Measurements from ENCODE around the gene MATR3. TPM values are rescaled to one million over a fixed set of nuclear protein-coding genes. Genes with fewer than 3 reads are reported as not detected.

The MATR3 gene
- total RNA-seq, 4 donors from 2014 or later = 164 to 234 (median 220) TPM

DNA sequence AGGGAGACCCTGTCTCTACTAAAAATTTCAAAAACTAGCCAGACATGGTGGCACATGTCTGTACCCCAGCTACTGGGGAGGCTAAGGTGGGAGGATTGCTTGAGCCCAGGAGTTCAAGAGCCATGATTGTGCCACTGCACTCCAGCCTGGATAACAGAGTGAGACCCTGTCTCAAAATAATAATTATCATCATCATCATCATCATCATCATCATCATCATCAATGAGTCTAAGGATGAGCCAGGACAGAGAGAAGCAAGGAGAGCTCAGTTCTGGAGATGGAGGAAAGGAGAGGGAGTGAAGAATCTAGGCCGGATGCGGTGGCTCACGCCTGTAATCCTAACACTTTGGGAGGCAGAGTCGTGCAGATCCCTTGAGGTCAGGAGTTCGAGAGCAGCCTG, 36.7 kb upstream of the MATR3 start:
- WGBS = 93% methylated on average over 5 of the region's 5 CpGs
- TF ChIP-seq POLR2AphosphoS5 (IDR thresholded peaks at IDR 0.05) = no peak
- no peak for TF ChIP-seq POLR2A (IDR thresholded peaks at IDR 0.05; ENCODE audit: low read depth)
- no peak for TF ChIP-seq EP300 (IDR thresholded peaks at IDR 0.05)
- TF ChIP-seq, protein P1, sequence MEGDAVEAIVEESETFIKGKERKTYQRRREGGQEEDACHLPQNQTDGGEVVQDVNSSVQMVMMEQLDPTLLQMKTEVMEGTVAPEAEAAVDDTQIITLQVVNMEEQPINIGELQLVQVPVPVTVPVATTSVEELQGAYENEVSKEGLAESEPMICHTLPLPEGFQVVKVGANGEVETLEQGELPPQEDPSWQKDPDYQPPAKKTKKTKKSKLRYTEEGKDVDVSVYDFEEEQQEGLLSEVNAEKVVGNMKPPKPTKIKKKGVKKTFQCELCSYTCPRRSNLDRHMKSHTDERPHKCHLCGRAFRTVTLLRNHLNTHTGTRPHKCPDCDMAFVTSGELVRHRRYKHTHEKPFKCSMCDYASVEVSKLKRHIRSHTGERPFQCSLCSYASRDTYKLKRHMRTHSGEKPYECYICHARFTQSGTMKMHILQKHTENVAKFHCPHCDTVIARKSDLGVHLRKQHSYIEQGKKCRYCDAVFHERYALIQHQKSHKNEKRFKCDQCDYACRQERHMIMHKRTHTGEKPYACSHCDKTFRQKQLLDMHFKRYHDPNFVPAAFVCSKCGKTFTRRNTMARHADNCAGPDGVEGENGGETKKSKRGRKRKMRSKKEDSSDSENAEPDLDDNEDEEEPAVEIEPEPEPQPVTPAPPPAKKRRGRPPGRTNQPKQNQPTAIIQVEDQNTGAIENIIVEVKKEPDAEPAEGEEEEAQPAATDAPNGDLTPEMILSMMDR (IDR thresholded peaks at IDR 0.05) = no peak
- no peaks in the 10 kb centered on the region for H3K9me3 ChIP-seq
- intact Hi-C loops (cut with DNase I) = no loop called here
- no peak overlapping the region for H3K4me3 ChIP-seq
- H3K27ac ChIP-seq (replicated peaks in 1 of 4) = no peak overlapping the region
- peaks cover 0 to 5% (median under 1%) of the 10 kb centered on the region in 4 donors for H3K4me1 ChIP-seq
- H3K27me3 ChIP-seq = no peaks in the 10 kb centered on the region
- DNase-seq (ENCODE audit: extremely low spot score) = no peak
- no peaks in the 10 kb centered on the region for H3K36me3 ChIP-seq

DNA sequence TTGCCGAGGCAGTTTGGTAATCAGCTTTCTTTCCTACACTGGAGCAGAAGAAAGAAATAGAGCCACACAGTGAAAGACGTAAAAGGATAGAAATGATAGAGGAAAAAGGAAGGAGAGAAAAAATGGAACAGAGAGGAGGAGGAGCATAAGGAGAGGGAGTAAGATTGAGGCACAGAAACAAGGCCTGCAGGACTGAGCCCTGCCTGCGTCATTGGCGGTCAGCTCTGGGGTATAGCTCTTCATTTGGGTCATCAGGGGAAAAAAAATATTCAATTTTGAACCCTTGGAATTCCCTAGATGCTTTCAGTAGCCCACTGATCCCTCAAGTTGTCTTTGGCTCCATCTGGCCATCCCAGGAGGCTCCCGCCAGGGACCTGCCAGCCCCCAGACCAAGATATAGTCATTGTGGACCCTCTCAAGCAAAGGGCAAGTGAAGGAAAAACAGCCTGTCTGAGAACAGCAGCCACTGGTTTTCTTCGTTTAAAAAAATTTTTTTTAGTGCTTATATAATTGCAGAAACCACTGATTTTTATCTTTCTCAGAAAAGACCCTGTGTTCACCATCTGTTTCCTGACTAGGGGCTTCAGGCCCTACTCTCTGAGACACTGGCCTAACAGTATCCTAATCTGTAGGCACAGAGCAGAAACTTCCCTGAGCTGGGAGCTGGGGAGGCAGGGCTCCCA, 31.3 kb upstream of the MATR3 start:
- H3K4me1 ChIP-seq = peaks cover 10 to 15% (median 12%) of the 10 kb centered on the region in 4 donors
- H3K4me3 ChIP-seq = no peak overlapping the region
- no peak for DNase-seq (ENCODE audit: extremely low spot score)
- no peaks in the 10 kb centered on the region for H3K27me3 ChIP-seq
- TF ChIP-seq POLR2A (IDR thresholded peaks at IDR 0.05; ENCODE audit: low read depth) = no peak
- no peak for TF ChIP-seq POLR2AphosphoS5 (IDR thresholded peaks at IDR 0.05)
- no peak for TF ChIP-seq EP300 (IDR thresholded peaks at IDR 0.05)
- TF ChIP-seq, protein P1 (IDR thresholded peaks at IDR 0.05) = no peak
- 58% methylated on average over 6 of the region's 6 CpGs for WGBS
- no peaks in the 10 kb centered on the region for H3K9me3 ChIP-seq
- H3K36me3 ChIP-seq = no peaks in the 10 kb centered on the region
- H3K27ac ChIP-seq (replicated peaks in 1 of 4) = peak overlapping the region in 3 of 4 donors; percentile 31 to 64 (median 50)
- intact Hi-C loops (cut with DNase I) = loop anchor here (1.0 to 5.0 kb wide), 4 partner anchors 171 to 685 kb away; partner anchors contain the start of gene HSPA9

DNA sequence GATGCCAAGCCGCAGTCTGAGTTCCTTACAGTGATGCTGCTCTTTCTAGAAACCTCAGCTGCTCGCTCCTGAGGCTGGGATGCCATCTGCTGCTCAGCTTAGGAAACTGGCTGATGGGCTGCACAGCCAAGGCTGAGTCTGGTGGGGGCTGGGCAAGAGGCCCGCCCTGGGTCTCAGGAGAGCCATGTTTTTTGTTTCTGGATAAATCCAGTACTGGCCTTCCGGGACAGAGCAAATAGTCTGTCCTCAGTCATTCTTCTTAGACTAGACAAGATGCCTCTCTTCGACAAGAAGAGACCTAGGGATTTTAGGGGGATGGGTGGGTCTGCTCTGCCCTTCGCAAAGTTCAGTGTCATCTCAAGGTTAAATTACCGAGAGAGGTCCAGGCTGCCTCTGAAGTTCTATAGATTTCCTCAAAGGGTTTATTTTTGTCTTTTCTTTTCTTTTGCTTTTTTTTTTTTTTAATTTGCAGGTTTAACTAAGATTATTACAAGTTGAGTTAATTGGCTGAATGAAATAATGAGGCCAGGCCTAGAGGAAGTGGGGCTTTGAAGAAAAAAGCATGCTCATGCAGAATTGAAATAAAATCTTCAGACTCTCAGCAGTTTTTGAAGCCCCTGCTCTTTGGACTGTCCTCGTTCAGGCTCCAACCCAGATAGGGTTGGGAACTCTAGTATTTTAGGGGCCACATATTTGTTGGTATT, 30.6 kb upstream of the MATR3 start:
- intact Hi-C loops (cut with DNase I) = loop anchor here (1.0 to 5.0 kb wide), 4 partner anchors 172 to 686 kb away; partner anchors contain the start of gene HSPA9
- WGBS = 40% methylated on average over 7 of the region's 8 CpGs
- no peaks in the 10 kb centered on the region for H3K36me3 ChIP-seq
- DNase-seq (ENCODE audit: extremely low spot score) = peak; percentile 93
- peaks cover 10 to 18% (median 15%) of the 10 kb centered on the region in 4 donors for H3K4me1 ChIP-seq
- no peaks in the 10 kb centered on the region for H3K27me3 ChIP-seq
- no peak overlapping the region for H3K4me3 ChIP-seq
- H3K27ac ChIP-seq (replicated peaks in 1 of 4) = peak overlapping the region in 3 of 4 donors; percentile 33 to 64 (median 50)
- TF ChIP-seq POLR2AphosphoS5 (IDR thresholded peaks at IDR 0.05) (peak; percentile 54 to 84), POLR2A (IDR thresholded peaks at IDR 0.05; ENCODE audit: low read depth) (no peak), EP300 (IDR thresholded peaks at IDR 0.05) (no peak)
- TF ChIP-seq, protein P1 (IDR thresholded peaks at IDR 0.05) = peak; percentile 90 to 98 (median 93)
- no peaks in the 10 kb centered on the region for H3K9me3 ChIP-seq

DNA sequence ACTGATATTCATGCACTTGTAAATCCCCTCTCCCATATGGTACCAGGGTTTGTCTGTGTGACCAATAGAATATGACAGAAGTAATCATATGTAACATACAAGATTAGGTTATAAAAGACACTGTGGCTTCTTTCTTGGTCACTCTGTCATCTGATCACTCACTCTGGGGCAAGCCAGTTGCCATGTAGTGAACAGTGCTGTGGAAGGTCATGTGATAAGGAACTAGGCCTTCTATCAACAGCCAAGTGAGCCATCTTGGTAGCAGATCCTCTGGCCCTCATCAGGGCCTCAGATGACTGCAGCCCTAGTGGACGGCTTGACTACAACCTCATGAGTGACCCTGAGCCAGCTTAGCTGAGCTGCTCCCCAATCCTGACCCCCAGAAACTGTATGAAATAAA, 30.0 kb upstream of the MATR3 start:
- TF ChIP-seq, protein P1 (IDR thresholded peaks at IDR 0.05) = no peak
- TF ChIP-seq POLR2A (IDR thresholded peaks at IDR 0.05; ENCODE audit: low read depth) (no peak), POLR2AphosphoS5 (IDR thresholded peaks at IDR 0.05) (no peak), EP300 (IDR thresholded peaks at IDR 0.05) (no peak)
- Histone ChIP-seq H3K4me1 (peaks cover 10 to 24% (median 20%) of the 10 kb centered on the region in 4 donors), H3K36me3 (no peaks in the 10 kb centered on the region), H3K27me3 (no peaks in the 10 kb centered on the region), H3K9me3 (no peaks in the 10 kb centered on the region), H3K27ac (replicated peaks in 1 of 4) (no peak overlapping the region), H3K4me3 (no peak overlapping the region)
- intact Hi-C loops (cut with DNase I) = loop anchor here (2.0 to 5.0 kb wide), 3 partner anchors 439 to 686 kb away; partner anchors contain the start of gene HSPA9
- no peak for DNase-seq (ENCODE audit: extremely low spot score)
- 88% methylated on average over 1 of the region's 1 CpG for WGBS

All from esophagus muscularis mucosa (tissue), 4 donors.